ENCODE measurements around the gene NCAPD3.
A peak's percentile ranks its signal among the peaks of the same experiment; 100 is the strongest.
"Not testable (repeated sequence)": the region's sequence is repeated elsewhere in the genome, so short reads cannot be mapped to it uniquely, and the experiment has no call there.

NCAPD3 gene

DNA sequence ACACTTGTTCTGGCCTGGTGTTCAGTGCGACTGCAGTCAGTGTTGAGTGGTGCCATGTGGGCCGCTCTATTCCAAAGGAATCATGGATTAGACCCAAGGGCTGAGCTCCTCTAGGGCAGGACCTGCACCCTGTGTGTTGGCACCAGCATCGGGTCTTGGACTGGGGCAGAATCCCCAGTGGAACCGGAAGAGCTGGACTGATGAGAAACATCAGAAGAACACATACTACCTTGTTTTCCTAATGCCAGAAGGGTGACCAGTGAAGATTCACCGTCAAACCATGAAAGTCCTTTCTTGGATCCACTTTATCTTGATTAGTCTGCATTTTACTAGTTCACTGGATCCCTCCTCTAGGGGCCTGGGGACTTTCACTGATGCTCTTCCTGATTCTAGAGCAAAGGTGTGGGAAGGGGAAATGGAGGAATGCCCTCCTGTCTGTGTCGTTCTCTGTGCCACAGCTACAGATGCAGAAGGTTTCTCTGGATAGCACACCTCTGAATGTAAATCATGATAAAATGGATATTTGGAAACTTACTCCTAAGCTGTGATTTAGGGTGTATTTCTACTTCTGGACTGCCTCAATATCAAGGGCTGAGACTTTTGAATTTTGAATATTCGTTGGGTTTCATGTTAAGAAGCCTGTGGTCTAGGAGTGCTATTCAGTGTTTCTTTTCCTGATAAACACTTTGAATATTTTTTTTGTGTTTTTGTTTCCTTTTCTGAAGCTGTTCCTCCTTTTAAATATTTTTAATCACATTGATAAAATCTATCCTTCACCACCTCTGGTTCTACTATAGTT is 41.4 kb upstream of the NCAPD3 start:
- no peak overlapping the region for H3K4me3 ChIP-seq (ENCODE audit: low read depth in 1 of 5, low read length in 5 of 5)
- peaks cover 4 to 46% (median 40%) of the 10 kb centered on the region in 5 donors for H3K36me3 ChIP-seq (ENCODE audit: control insufficient read depth in 5 of 5, insufficient read depth in 5 of 5, low read length in 5 of 5)
- peaks cover 0 to 4% (median 0%) of the 10 kb centered on the region in 5 donors for H3K4me1 ChIP-seq (ENCODE audit: control insufficient read depth in 5 of 5, insufficient read depth in 5 of 5, low read length in 5 of 5)
- H3K27me3 ChIP-seq (ENCODE audit: control insufficient read depth in 5 of 5, insufficient read depth in 4 of 5, low read length in 5 of 5): peaks cover 0 to 5% (median 3%) of the 10 kb centered on the region in 5 donors
- H3K9me3 ChIP-seq (ENCODE audit: control insufficient read depth in 5 of 5, low read length in 5 of 5): no peaks in the 10 kb centered on the region
- H3K27ac ChIP-seq (ENCODE audit: low read depth, low read length): no peak overlapping the region
- no peak overlapping the region for H3K9ac ChIP-seq (ENCODE audit: low read length in 5 of 5)

DNA sequence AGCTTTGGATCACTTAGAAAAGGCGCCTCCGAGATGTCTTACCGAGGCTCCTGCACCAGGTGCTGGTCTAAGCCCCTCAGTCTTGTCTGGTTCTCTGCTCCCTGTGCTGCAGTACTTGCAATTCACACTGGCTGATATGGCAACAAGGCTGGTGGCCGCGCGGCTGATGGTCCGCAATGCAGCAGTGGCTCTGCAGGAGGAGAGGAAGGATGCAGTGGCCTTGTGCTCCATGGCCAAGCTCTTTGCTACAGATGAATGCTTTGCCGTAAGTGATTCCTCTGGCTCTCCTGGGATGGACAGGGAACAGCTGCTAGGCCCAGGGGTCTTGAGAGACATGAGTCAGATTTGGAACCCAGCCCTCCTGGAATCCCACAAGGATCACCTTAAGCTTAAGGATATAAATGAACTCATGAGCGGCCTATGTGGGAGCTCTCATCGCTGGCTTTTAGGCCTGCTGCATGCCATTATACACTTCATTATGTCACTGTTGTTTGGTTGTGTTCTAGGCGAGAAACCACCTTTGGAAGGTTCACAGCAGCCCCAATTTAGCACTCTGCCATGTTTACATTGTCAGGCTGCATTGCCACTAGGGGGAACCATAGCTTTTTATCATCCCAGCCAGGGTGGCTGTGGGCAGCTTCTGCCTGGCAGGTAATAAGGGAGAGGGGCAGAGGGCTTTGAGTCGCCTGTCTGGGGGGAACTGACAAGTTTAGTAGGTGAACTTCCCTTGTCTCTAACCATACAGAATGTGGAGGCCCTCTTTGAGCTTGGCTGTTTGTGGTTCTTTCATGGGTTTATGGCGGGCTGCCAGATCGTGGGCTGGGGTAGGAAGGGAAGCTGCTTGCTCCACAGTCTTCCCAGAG is 38.1 kb upstream of the NCAPD3 start:
- Histone ChIP-seq H3K27ac (ENCODE audit: low read depth, low read length) (no peak overlapping the region), H3K4me1 (ENCODE audit: control insufficient read depth in 5 of 5, insufficient read depth in 5 of 5, low read length in 5 of 5) (peaks cover 0 to 4% (median 0%) of the 10 kb centered on the region in 5 donors)

DNA sequence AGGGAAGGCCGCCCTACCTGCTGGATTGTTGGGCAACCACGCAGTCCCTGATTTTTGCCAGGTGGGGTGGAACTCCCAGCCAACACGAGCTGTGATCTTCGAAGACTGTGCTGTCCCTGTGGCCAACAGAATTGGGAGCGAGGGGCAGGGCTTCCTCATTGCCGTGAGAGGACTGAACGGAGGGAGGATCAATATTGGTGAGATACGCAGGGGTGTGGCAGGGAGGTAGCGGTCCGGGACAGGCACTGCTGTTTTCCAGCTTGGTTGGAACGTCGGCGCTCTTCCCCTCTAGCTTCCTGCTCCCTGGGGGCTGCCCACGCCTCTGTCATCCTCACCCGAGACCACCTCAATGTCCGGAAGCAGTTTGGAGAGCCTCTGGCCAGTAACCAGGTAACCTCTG is 37.2 kb upstream of the NCAPD3 start:
- Histone ChIP-seq H3K36me3 (ENCODE audit: control insufficient read depth in 5 of 5, insufficient read depth in 5 of 5, low read length in 5 of 5) (peaks cover 4 to 74% (median 64%) of the 10 kb centered on the region in 5 donors), H3K9ac (ENCODE audit: low read length in 5 of 5) (no peak overlapping the region), H3K27ac (ENCODE audit: low read depth, low read length) (no peak overlapping the region), H3K27me3 (ENCODE audit: control insufficient read depth in 5 of 5, insufficient read depth in 4 of 5, low read length in 5 of 5) (no peaks in the 10 kb centered on the region), H3K9me3 (ENCODE audit: control insufficient read depth in 5 of 5, low read length in 5 of 5) (no peaks in the 10 kb centered on the region), H3K4me3 (ENCODE audit: low read depth in 1 of 5, low read length in 5 of 5) (no peak overlapping the region), H3K4me1 (ENCODE audit: control insufficient read depth in 5 of 5, insufficient read depth in 5 of 5, low read length in 5 of 5) (no peaks in the 10 kb centered on the region)

More for the DNA sequence above, 38.1 kb upstream of the NCAPD3 start:
- no peaks in the 10 kb centered on the region for H3K9me3 ChIP-seq (ENCODE audit: control insufficient read depth in 5 of 5, low read length in 5 of 5)
- no peak overlapping the region for H3K4me3 ChIP-seq (ENCODE audit: low read depth in 1 of 5, low read length in 5 of 5)
- H3K9ac ChIP-seq (ENCODE audit: low read length in 5 of 5): no peak overlapping the region
- H3K27me3 ChIP-seq (ENCODE audit: control insufficient read depth in 5 of 5, insufficient read depth in 4 of 5, low read length in 5 of 5): no peaks in the 10 kb centered on the region
- H3K36me3 ChIP-seq (ENCODE audit: control insufficient read depth in 5 of 5, insufficient read depth in 5 of 5, low read length in 5 of 5): peaks cover 4 to 69% (median 63%) of the 10 kb centered on the region in 5 donors

DNA sequence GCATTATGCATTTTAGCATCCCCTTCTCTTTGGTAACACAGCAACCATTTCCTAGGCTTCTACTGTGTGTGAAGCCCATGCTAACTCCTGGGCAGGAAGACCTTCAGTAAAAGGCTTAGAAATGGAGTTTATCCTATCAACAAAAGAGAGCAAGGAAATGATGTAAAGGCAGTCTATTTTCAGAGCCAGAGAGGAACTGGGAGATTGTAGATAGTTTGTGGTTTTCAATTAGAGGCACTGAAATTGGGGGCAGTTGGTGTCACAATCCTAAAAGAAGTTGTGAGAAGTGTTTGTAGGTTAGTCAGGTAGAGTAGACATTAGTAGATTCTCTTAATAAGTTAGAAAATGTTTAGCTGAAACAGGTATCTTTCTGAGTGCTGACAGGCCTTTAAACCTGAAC is 36.7 kb upstream of the NCAPD3 start:
- H3K9ac ChIP-seq (ENCODE audit: low read length in 5 of 5): no peak overlapping the region
- no peak overlapping the region for H3K27ac ChIP-seq (ENCODE audit: low read depth, low read length)
- no peak overlapping the region for H3K4me3 ChIP-seq (ENCODE audit: low read depth in 1 of 5, low read length in 5 of 5)
- no peaks in the 10 kb centered on the region for H3K9me3 ChIP-seq (ENCODE audit: control insufficient read depth in 5 of 5, low read length in 5 of 5)
- no peaks in the 10 kb centered on the region for H3K4me1 ChIP-seq (ENCODE audit: control insufficient read depth in 5 of 5, insufficient read depth in 5 of 5, low read length in 5 of 5)
- H3K27me3 ChIP-seq (ENCODE audit: control insufficient read depth in 5 of 5, insufficient read depth in 4 of 5, low read length in 5 of 5): no peaks in the 10 kb centered on the region
- H3K36me3 ChIP-seq (ENCODE audit: control insufficient read depth in 5 of 5, insufficient read depth in 5 of 5, low read length in 5 of 5): peaks cover 4 to 74% (median 64%) of the 10 kb centered on the region in 5 donors

- Histone ChIP-seq H3K36me3 (ENCODE audit: control insufficient read depth in 5 of 5, insufficient read depth in 5 of 5, low read length in 5 of 5) (peaks cover 4 to 61% (median 56%) of the 10 kb centered on the region in 5 donors), H3K9me3 (ENCODE audit: control insufficient read depth in 5 of 5, low read length in 5 of 5) (no peaks in the 10 kb centered on the region)
Measured at GRCh38 chr11:134258577-134258976, 34.8 kb upstream of the NCAPD3 start.

DNA sequence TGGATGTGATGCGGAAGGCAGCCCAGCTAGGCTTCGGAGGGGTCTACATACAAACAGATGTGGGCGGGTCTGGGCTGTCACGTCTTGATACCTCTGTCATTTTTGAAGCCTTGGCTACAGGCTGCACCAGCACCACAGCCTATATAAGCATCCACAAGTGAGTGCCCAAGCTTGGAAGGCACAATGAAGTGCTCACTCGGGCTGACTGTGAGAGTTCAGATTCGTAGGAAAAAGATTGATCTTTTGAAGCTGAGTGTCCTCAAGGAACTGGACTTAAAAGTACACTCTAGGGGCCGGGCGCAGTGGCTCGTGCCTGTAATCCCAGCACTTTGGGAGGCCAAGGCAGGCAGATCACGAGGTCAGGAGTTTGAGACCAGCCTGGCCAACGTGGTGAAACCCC is 33.3 kb upstream of the NCAPD3 start:
- H3K4me3 ChIP-seq (ENCODE audit: low read depth in 1 of 5, low read length in 5 of 5): no peak overlapping the region
- H3K27ac ChIP-seq (ENCODE audit: low read depth, low read length): no peak overlapping the region
- H3K27me3 ChIP-seq (ENCODE audit: control insufficient read depth in 5 of 5, insufficient read depth in 4 of 5, low read length in 5 of 5): no peaks in the 10 kb centered on the region
- H3K9me3 ChIP-seq (ENCODE audit: control insufficient read depth in 5 of 5, low read length in 5 of 5): no peaks in the 10 kb centered on the region
- no peak overlapping the region for H3K9ac ChIP-seq (ENCODE audit: low read length in 5 of 5)
- H3K36me3 ChIP-seq (ENCODE audit: control insufficient read depth in 5 of 5, insufficient read depth in 5 of 5, low read length in 5 of 5): peaks cover 4 to 46% (median 41%) of the 10 kb centered on the region in 5 donors
- H3K4me1 ChIP-seq (ENCODE audit: control insufficient read depth in 5 of 5, insufficient read depth in 5 of 5, low read length in 5 of 5): peaks cover 2 to 19% (median 18%) of the 10 kb centered on the region in 5 donors

More at GRCh38 chr11:134258577-134258976, 34.8 kb upstream of the NCAPD3 start:
- H3K4me3 ChIP-seq (ENCODE audit: low read depth in 1 of 5, low read length in 5 of 5): no peak overlapping the region
- H3K27me3 ChIP-seq (ENCODE audit: control insufficient read depth in 5 of 5, insufficient read depth in 4 of 5, low read length in 5 of 5): no peaks in the 10 kb centered on the region
- peaks cover 0 to 11% (median 10%) of the 10 kb centered on the region in 5 donors for H3K4me1 ChIP-seq (ENCODE audit: control insufficient read depth in 5 of 5, insufficient read depth in 5 of 5, low read length in 5 of 5)
- H3K27ac ChIP-seq (ENCODE audit: low read depth, low read length): no peak overlapping the region
- H3K9ac ChIP-seq (ENCODE audit: low read length in 5 of 5): no peak overlapping the region

DNA sequence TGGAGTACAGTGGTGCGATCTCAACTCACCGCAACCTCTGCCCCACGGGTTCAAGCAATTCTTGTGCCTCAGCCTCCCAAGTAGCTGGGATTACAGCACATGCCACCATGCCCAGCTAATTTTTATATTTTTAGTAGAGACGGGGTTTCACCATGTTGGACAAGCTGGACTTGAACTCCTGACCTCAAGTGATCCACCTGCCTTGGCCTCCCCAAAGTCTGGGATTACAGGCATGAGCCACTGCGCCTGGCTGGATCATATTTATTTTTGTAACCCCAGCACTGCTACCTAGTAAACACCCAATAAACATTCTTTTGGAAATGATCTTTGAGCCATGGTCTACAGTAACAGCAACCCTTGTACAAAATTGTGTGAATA is 31.4 kb upstream of the NCAPD3 start:
- not testable (repeated sequence) for H3K9me3 ChIP-seq (ENCODE audit: control insufficient read depth in 5 of 5, low read length in 5 of 5); H3K9ac ChIP-seq (ENCODE audit: low read length in 5 of 5); H3K27ac ChIP-seq (ENCODE audit: low read depth, low read length); H3K27me3 ChIP-seq (ENCODE audit: control insufficient read depth in 5 of 5, insufficient read depth in 4 of 5, low read length in 5 of 5); H3K4me3 ChIP-seq (ENCODE audit: low read depth in 1 of 5, low read length in 5 of 5)
- Histone ChIP-seq H3K36me3 (ENCODE audit: control insufficient read depth in 5 of 5, insufficient read depth in 5 of 5, low read length in 5 of 5) (peaks cover 0 to 30% (median 27%) of the 10 kb centered on the region in 5 donors), H3K4me1 (ENCODE audit: control insufficient read depth in 5 of 5, insufficient read depth in 5 of 5, low read length in 5 of 5) (peaks cover 2 to 39% (median 35%) of the 10 kb centered on the region in 5 donors)

GRCh38 chr11:134254433-134255183 is 30.8 kb upstream of the NCAPD3 start:
- Histone ChIP-seq H3K9ac (ENCODE audit: low read length in 5 of 5) (peak overlapping the region in 4 of 5 donors; percentile 40 to 72 (median 47)), H3K27me3 (ENCODE audit: control insufficient read depth in 5 of 5, insufficient read depth in 4 of 5, low read length in 5 of 5) (no peaks in the 10 kb centered on the region), H3K27ac (ENCODE audit: low read depth, low read length) (no peak overlapping the region), H3K4me3 (ENCODE audit: low read depth in 1 of 5, low read length in 5 of 5) (peak overlapping the region; percentile 59 to 98 (median 83)), H3K9me3 (ENCODE audit: control insufficient read depth in 5 of 5, low read length in 5 of 5) (no peaks in the 10 kb centered on the region), H3K4me1 (ENCODE audit: control insufficient read depth in 5 of 5, insufficient read depth in 5 of 5, low read length in 5 of 5) (peaks cover 2 to 43% (median 37%) of the 10 kb centered on the region in 5 donors), H3K36me3 (ENCODE audit: control insufficient read depth in 5 of 5, insufficient read depth in 5 of 5, low read length in 5 of 5) (peaks cover 0 to 30% (median 27%) of the 10 kb centered on the region in 5 donors)

DNA sequence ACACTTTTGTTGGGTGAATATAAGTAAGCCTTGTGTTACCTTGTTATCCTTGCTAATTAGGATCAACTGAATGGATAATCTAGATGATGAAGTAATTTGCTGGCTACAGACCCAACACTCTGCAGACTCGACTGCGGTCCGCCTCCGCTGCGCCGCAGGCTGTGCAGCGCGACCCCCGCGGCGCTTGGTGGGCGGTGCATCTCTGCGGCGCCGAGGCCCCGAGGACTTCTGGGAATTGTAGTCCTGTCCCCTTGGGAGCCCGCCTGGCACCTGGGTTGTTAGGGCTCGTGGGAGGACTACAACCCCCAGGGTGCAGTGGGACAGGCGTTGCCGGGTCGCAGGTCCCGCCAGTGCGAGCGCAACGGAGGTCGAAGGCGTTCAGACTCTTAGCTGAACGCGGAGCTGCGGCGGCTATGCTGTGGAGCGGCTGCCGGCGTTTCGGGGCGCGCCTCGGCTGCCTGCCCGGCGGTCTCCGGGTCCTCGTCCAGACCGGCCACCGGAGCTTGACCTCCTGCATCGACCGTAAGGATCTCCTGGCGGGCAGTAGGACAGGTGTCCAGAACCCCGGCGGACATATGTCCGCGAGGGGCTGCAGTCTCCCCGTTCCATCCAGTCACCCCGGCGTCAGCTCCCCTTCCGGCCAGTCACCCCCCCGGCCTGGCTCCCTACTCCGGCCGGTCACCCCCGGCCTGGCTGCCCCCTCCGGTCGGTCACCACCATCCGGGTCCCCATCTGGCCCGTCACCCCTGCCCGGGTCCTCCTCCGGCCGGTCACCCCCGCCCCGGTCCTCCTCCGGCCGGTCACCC is 29.6 kb upstream of the NCAPD3 start, which contains the start of the genes ACAD8 and THYN1:
Gene ACAD8 (plus strand): TSS at position 381 of the 806 bp plus-strand sequence. CDS start 33 bp downstream, at position 414.
Gene THYN1 (minus strand): TSS at position 165 of the 806 bp plus-strand sequence. CDS start 470 bp downstream, outside the sequence.
- H3K36me3 ChIP-seq (ENCODE audit: control insufficient read depth in 5 of 5, insufficient read depth in 5 of 5, low read length in 5 of 5): peaks cover 10 to 29% (median 24%) of the 10 kb centered on the region in 5 donors
- peak within 1 kb of the TSS; percentile 75 for H3K27ac ChIP-seq (ENCODE audit: low read depth, low read length)
- H3K4me3 ChIP-seq (ENCODE audit: low read depth in 1 of 5, low read length in 5 of 5): peak within 1 kb of the TSS; percentile 83 to 100 (median 98)
- H3K27me3 ChIP-seq (ENCODE audit: control insufficient read depth in 5 of 5, insufficient read depth in 4 of 5, low read length in 5 of 5): no peaks in the 10 kb centered on the region
- peaks cover 2 to 43% (median 37%) of the 10 kb centered on the region in 5 donors for H3K4me1 ChIP-seq (ENCODE audit: control insufficient read depth in 5 of 5, insufficient read depth in 5 of 5, low read length in 5 of 5)
- peak within 1 kb of the TSS; percentile 79 to 90 (median 84) for H3K9ac ChIP-seq (ENCODE audit: low read length in 5 of 5)
- H3K9me3 ChIP-seq (ENCODE audit: control insufficient read depth in 5 of 5, low read length in 5 of 5): no peaks in the 10 kb centered on the region

Measured in subcutaneous abdominal adipose tissue (tissue), 5 donors.